Gastroesophageal sphincter (tissue), 3 donors: ENCODE measurements around the gene GLT8D1.

Experiments used
- CTCF ChIP-seq, 4 experiments: fragments of 200-600 bp in 2 of 4; fragments of 450-650 bp in 2 of 4; sonication (generic) in 1 of 4; IDR thresholded peaks; one replicate each; pipeline ENCODE4 v1.5.1; 2017 to 2019; ENCODE audit warnings: antibody characterized with exemption in 4 of 4, mild to moderate bottlenecking in 2 of 4, moderate library complexity in 2 of 4
- EP300 ChIP-seq: sonication (generic); formaldehyde crosslinking; IDR thresholded peaks from one replicate; pipeline ENCODE4 v1.6.1; 2017; ENCODE audit warnings: antibody characterized with exemption, mild to moderate bottlenecking
- POLR2A ChIP-seq, 2 donors: fragments of 450-650 bp; IDR thresholded peaks; one replicate each; pipeline ENCODE4 v1.6.1; 2017; ENCODE audit warnings: antibody characterized with exemption in 2 of 2, mild to moderate bottlenecking in 2 of 2, moderate library complexity in 1 of 2
- POLR2AphosphoS5 ChIP-seq: sonication (generic); formaldehyde crosslinking; IDR thresholded peaks from one replicate; pipeline ENCODE4 v1.6.1; 2017; ENCODE audit warnings: antibody characterized with exemption

- TF ChIP-seq CTCF (IDR thresholded peaks at IDR 0.05) (no peak), POLR2AphosphoS5 (no peak), POLR2A (IDR thresholded peaks at IDR 0.05) (no peak), EP300 (no peak)
Observed at GRCh38 chr3:52719618-52720017, 14.0 kb upstream of the GLT8D1 start.
